HG03432 (cell line): Measurements from ENCODE around the gene PRICKLE4.

Experiments
- ATAC-seq: cut with Tn5 transposase; IDR thresholded peaks from one replicate; pipeline ENCODE4 v1.9.1; 2021; ENCODE audit warnings: mild to moderate bottlenecking, moderate library complexity; ENCODE audit not compliant: unreplicated experiment

PRICKLE4 gene, protein sequence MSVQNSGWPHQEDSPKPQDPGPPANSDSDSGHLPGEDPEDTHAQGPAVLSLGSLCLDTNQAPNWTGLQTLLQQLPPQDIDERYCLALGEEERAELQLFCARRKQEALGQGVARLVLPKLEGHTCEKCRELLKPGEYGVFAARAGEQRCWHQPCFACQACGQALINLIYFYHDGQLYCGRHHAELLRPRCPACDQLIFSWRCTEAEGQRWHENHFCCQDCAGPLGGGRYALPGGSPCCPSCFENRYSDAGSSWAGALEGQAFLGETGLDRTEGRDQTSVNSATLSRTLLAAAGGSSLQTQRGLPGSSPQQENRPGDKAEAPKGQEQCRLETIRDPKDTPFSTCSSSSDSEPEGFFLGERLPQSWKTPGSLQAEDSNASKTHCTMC

GRCh38 chr6:41780551-41781365, at the start of gene PRICKLE4:
Gene PRICKLE4 (plus strand): TSS chr6:41780782. CDS start chr6:41783474, 2,692 bp downstream.
- no peak for ATAC-seq

DNA sequence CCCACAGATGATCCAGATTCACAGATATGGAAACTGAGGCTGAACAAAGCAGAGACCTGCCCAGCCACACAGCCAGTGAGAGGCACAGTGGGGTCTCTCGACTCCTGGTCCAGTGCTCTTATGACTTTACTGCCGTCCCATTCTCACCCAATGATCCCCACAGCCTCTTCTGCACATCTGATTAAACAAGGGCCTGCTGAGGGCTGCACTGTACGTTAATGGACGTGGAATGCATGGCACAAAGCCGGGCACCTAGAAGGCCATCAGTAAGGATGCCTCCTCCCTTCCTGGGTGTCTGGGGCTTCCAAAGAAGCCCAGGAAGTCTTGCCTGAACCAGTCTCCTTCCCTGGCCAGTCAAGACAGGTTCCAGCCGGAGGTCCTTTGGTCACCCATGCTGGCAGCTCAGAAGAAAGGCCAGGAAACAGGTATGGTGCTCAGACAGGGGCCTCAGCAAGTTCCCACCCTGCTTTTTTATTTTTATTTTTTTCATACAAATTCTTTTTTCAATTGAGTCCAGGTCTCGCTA, 49.0 kb upstream of the PRICKLE4 start:
- ATAC-seq = no peak

- ATAC-seq = no peak
These were observed 48.4 kb upstream of the PRICKLE4 start for GRCh38 chr6:41732149-41732548.

GRCh38 chr6:41732591-41733359, 47.8 kb upstream of the PRICKLE4 start:
- peak; percentile 30 for ATAC-seq

GRCh38 chr6:41733360-41733706, 47.2 kb upstream of the PRICKLE4 start:
- no peak for ATAC-seq

DNA sequence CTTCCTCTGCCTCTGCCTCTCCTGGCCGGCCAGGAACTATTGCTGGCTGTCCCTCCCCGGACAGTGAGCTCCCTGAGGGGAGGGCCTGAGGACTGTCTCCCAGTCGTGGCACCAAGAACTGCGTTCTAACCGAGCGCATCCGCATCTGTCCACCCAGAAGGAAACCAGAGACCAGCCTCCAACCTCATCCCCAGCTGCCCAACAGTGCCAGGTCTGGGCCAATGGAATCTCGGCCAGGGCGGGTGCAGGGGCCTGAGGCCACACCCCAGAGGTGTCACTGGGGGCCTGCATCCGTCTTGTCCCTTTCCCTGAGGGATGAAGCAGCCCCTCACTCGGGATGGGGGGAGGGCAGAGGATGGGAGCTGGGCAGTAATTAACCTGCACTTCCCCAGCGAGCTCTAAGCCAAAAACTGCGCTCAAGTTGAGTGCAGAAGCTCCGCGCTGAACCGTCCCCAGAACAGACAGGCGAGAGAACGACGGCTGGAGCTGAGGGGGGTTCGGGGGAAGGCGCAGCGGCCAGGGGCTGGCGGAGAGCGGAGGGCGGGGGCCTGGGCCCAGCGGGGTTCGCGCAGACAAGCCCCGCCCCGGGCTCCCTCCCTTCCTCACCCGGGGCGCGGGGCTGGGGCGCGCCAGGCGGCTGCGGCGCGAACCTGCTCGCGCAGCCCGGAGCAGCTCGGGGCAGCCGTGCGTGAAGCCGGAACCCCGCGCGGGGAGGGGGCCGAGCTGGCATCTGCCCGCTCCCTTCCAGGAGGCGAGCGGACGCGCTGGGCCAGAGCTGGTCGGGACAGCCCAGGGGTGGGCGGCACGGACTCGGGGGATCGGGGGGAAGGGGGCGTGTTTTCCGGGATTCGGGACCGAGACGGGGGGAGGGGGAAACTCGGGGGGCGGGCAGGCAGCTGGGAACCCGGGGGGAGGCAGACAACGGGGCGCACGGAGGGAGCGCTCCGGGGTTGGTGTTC, 46.6 kb upstream of the PRICKLE4 start:
- peak; percentile 53 for ATAC-seq

DNA sequence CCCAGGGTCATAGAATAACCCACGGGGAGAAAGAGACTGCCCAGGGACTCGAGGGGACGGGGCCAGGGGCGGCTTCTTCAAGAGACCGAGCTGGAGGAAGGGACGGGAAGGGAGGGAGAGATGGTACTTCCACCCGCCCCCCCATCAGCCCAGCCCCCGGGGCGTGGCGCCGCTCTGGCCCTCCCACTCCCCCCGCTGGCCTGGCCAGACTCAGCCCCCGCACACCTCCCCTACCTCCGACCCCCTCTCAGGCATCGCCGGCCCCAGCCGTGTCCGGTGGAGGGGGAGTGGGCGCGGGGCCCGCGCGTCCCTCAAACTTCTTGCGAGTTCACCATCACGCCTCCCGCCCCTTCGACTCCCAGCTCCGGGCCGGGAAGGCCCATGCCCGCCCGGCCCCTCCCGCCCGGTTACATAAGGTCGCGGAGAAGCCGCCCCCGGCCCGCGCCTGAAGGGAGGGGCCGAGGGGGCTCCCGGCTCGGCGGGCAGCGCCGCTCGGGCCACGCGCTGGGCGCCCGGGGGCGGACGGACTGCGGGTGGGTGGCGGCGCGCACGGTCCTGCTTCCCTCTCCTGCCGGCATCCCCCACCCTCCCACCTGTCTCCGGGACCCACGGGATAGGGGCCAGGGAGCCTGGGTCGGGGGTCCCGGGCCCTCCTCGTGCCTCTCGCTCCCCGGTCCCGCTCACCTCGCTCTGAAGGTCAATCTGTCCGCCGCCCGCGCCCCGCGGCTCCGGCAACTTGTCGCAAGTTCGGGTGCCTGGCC, 45.7 kb upstream of the PRICKLE4 start:
- ATAC-seq = peak; percentile 30

DNA sequence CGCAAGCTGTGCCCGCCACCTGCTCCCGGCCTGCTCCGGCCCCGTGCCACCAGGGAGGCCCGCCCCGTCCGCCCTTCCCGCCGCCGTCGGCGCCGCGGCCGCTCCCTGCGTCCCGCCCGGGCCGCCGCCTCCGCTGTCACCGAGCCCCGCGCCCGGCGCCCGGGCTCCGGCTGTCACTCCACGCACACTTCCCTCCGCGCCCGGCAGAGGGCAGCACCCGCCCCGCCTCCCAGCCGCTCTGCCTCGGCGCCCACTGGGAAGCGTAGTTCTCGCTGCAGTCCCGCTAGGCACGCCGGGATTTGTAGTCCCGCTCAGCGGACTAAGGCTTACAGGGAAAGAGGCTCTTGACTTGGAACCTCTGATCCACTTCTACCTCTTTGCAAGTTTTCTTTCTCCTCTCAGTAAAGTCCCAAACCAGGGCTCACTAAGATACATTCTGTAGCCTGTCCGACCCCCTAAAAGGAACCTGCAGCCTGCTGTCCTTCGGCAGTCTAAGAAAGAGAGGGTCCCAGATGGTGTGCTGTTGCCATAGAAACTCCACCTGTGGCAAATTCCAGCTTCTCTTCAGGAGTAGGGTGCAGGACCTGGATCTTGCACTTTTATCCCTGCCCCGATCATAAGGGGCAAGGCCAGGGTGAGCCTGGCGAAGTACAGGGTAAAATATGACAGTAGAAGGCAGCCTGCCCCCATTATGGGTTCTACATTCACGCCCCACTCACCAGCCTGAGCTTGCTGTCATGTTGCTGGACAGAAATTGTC, 45.0 kb upstream of the PRICKLE4 start, which contains the start of gene TFEB:
TSS of gene TFEB (minus strand) at position 182 of the 759 bp plus-strand sequence. CDS start 44,395 bp downstream, outside the sequence.
- ATAC-seq = peak; percentile 55

- ATAC-seq = no peak
These were observed 44.3 kb upstream of the PRICKLE4 start for GRCh38 chr6:41736186-41736733.

- ATAC-seq = no peak
These were observed 43.6 kb upstream of the PRICKLE4 start for GRCh38 chr6:41736800-41737555.

DNA sequence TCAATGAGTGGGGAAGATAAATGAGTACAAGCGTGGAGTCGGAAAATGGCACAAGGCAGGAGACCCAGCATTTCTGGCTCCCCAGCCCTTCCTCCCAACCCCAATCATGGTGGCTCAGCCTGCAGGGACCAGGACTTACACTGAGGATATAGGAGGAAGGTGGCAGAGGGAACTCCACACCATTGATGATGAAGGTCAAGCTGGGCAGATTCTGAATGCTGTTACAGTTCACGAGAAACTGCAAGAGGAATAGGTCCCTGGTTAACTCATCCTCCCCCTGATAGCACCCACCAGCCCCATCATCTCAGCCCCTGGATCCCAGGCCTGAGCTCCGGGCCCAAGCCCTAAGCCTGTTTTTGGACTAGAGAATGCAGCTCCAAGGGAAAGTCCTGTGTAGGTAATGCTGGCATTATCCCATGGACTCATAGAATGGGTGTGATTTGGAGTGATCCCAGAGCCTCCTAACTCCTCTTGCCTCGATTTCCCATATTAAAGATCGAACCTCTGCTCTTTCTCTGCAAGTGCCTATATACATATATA, 42.9 kb upstream of the PRICKLE4 start:
- no peak for ATAC-seq

- no peak for ATAC-seq
These were observed 41.5 kb upstream of the PRICKLE4 start for GRCh38 chr6:41739041-41739440.

- no peak for ATAC-seq
These were observed 40.0 kb upstream of the PRICKLE4 start for GRCh38 chr6:41740366-41741162.

- no peak for ATAC-seq
These were observed 38.7 kb upstream of the PRICKLE4 start for GRCh38 chr6:41741625-41742490.
